Smooth muscle cell (in vitro differentiated cells): ENCODE data around the gene WASHC4. TPM values are rescaled to one million over a fixed set of nuclear protein-coding genes. Genes with fewer than 3 reads are reported as not detected.

Source experiments
- DNase-seq: peaks from one replicate; lab custom pipeline; 2025; ENCODE audit not compliant: unreplicated experiment; lab: John Stamatoyannopoulos, UW
- H2AFZ ChIP-seq: fragments of 200-600 bp; sonication (generic); 2 replicates; pipeline ENCODE4 v1.6.0; 2016; ENCODE audit warnings: antibody characterized with exemption, low read depth, mild to moderate bottlenecking
- H3F3A ChIP-seq: fragments of 200-600 bp; sonication (generic); 2 replicates; pipeline ENCODE4 v1.6.0; 2017; ENCODE audit warnings: antibody characterized with exemption, low read depth
- H3K27ac ChIP-seq: fragments of 200-600 bp; sonication (generic); 2 replicates; pipeline ENCODE4 v1.5.1; 2016; ENCODE audit warnings: low read depth, mild to moderate bottlenecking
- H3K27me3 ChIP-seq: fragments of 200-600 bp; sonication (generic); 2 replicates; pipeline ENCODE4 v1.6.1; 2016; ENCODE audit warnings: low read depth, mild to moderate bottlenecking
- H3K36me3 ChIP-seq: fragments of 200-600 bp; sonication (generic); 2 replicates; pipeline ENCODE4 v1.5.1; 2016; ENCODE audit warnings: low read depth
- H3K4me1 ChIP-seq: fragments of 200-600 bp; sonication (generic); 2 replicates; pipeline ENCODE4 v1.5.1; 2016; ENCODE audit warnings: low read depth
- H3K4me2 ChIP-seq: fragments of 200-600 bp; sonication (generic); 2 replicates; pipeline ENCODE4 v1.6.0; 2016; ENCODE audit warnings: mild to moderate bottlenecking
- H3K4me3 ChIP-seq: fragments of 200-600 bp; sonication (generic); 2 replicates; pipeline ENCODE4 v1.5.1; 2016; ENCODE audit warnings: mild to moderate bottlenecking
- H3K79me2 ChIP-seq: fragments of 200-600 bp; sonication (generic); 2 replicates; pipeline ENCODE4 v1.6.0; 2016; ENCODE audit warnings: low read depth, mild to moderate bottlenecking
- H3K9ac ChIP-seq: fragments of 200-600 bp; sonication (generic); 2 replicates; pipeline ENCODE4 v1.6.0; 2016; ENCODE audit warnings: low read depth
- H3K9me3 ChIP-seq: fragments of 200-600 bp; sonication (generic); replicated peaks from 2 replicates; pipeline ENCODE4 v1.5.1; 2016; ENCODE audit warnings: low read depth
- H4K20me1 ChIP-seq: fragments of 200-600 bp; sonication (generic); 2 replicates; pipeline ENCODE4 v1.6.0; 2016; ENCODE audit warnings: low read depth
- CTCF ChIP-seq: fragments of 200-600 bp; sonication (generic); IDR thresholded peaks from 2 replicates; pipeline ENCODE4 v1.5.1; 2017; ENCODE audit warnings: borderline replicate concordance, mild to moderate bottlenecking, antibody characterized with exemption; ENCODE audit not compliant: insufficient read depth, poor library complexity, severe bottlenecking
- WGBS: methylation state at CpG from one replicate; pipeline ENCODE4 v1.1.7; 2016; ENCODE audit warnings: low lambda C conversion rate; 5-methylcytosine and 5-hydroxymethylcytosine counted together
- polyA plus RNA-seq: library from polyadenylated mRNA; unstranded; fragments of >200 nt; fragmentation: Nextera tagmentation; extraction: Ambion mirVana; gene quantifications from 2 replicates; pipeline ENCODE4 v1.2.1, GENCODE V29; 2016
- total RNA-seq: library from RNA; depleted of rRNA; stranded (reverse); fragments of >200 nt; gene quantifications from 2 replicates; pipeline ENCODE4 v1.2.3, GENCODE V29; 2014

The WASHC4 gene
- total and polyA plus RNA-seq, 2 experiments from 2014 or later, result 26.9 to 76.1 TPM

- Histone ChIP-seq H3F3A (no peaks in the 10 kb centered on the region), H3K4me1 (no peaks in the 10 kb centered on the region), H3K9me3 (no peaks in the 10 kb centered on the region), H3K9ac (no peak overlapping the region), H3K36me3 (peaks cover 30% of the 10 kb centered on the region), H2AFZ (no peak overlapping the region), H3K27me3 (no peaks in the 10 kb centered on the region), H3K27ac (no peak overlapping the region), H3K4me3 (no peak overlapping the region), H4K20me1 (peaks cover 4% of the 10 kb centered on the region), H3K4me2 (no peak overlapping the region), H3K79me2 (no peaks in the 10 kb centered on the region)
- DNase-seq, result no peak
- WGBS, result 71% methylated on average over 6 of the region's 6 CpGs
- no peak for TF ChIP-seq CTCF
Observed at GRCh38 chr12:105067511-105068031, 40.0 kb upstream of the WASHC4 start.

- H3K4me1 ChIP-seq, result no peaks in the 10 kb centered on the region
- no peak overlapping the region for H2AFZ ChIP-seq
- no peaks in the 10 kb centered on the region for H3K9me3 ChIP-seq
- H4K20me1 ChIP-seq, result peaks cover 20% of the 10 kb centered on the region
- no peaks in the 10 kb centered on the region for H3F3A ChIP-seq
- TF ChIP-seq CTCF, result no peak
- no peak overlapping the region for H3K27ac ChIP-seq
- H3K4me2 ChIP-seq, result no peak overlapping the region
- DNase-seq, result no peak
- H3K4me3 ChIP-seq, result no peak overlapping the region
- H3K36me3 ChIP-seq, result peaks cover 27% of the 10 kb centered on the region
- H3K9ac ChIP-seq, result no peak overlapping the region
- WGBS, result 96% methylated on average over 4 of the region's 4 CpGs
- H3K79me2 ChIP-seq, result peaks cover 8% of the 10 kb centered on the region
- H3K27me3 ChIP-seq, result no peaks in the 10 kb centered on the region
Observed at GRCh38 chr12:105069936-105070702, 37.4 kb upstream of the WASHC4 start.

GRCh38 chr12:105071981-105072380, 35.5 kb upstream of the WASHC4 start:
- H3K4me2 ChIP-seq, result no peak overlapping the region
- H2AFZ ChIP-seq, result no peak overlapping the region
- H3K27me3 ChIP-seq, result no peaks in the 10 kb centered on the region
- H3K9me3 ChIP-seq, result no peaks in the 10 kb centered on the region
- peaks cover 36% of the 10 kb centered on the region for H4K20me1 ChIP-seq
- peaks cover 22% of the 10 kb centered on the region for H3K36me3 ChIP-seq
- H3K4me1 ChIP-seq, result no peaks in the 10 kb centered on the region
- no peak for DNase-seq
- H3F3A ChIP-seq, result no peaks in the 10 kb centered on the region
- TF ChIP-seq CTCF, result no peak
- H3K4me3 ChIP-seq, result no peak overlapping the region
- no peak overlapping the region for H3K9ac ChIP-seq
- WGBS, result 98% methylated on average over 3 of the region's 3 CpGs
- H3K27ac ChIP-seq, result no peak overlapping the region
- peaks cover 15% of the 10 kb centered on the region for H3K79me2 ChIP-seq
